HG03045 (cell line): ENCODE measurements around the gene NCBP1.
A peak's percentile ranks its signal among the peaks of the same experiment; 100 is the strongest.

Experiments
- ATAC-seq: cut with Tn5 transposase; IDR thresholded peaks from one replicate; pipeline ENCODE4 v1.9.1; 2021; ENCODE audit warnings: mild to moderate bottlenecking, moderate library complexity; ENCODE audit not compliant: unreplicated experiment

The NCBP1 gene

DNA sequence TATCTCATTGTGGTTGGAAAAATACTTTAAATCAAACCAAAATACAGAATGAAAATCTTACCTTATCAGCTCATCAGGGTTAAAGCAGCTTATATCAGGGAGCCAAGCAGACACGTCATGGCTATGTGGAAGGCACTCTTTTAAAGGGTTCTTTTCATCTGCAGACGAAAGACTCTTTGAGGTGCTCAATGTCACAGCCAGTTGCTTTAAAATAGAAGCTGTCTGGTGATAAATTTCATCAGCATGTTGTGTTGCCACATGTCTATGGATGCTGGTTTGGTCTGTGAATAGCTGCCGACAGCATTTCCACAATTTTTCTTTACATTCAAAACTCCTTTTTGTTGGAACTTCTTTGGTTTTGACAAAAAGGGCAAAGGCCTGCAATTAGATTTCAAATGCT lies 8.0 kb upstream of the NCBP1 start:
- ATAC-seq = no peak

DNA sequence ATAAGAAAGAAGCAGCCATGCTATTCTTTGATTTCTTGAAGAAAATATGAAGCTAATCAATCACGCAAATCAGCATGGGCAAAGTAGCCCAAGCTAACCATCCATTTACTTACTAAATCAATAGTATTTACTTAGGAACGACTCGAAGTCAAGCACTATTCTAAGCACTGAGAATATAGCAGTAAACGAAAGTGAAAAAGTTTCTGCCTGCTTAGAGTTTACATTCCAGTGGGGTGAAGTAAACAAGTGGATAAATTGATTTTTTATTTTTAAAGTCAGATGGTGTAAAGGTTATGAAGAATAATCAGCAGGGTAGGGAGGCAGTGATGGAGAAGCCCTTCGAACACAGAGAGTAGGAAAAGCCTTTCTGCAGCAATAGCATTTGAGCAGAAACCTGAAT lies 6.0 kb upstream of the NCBP1 start:
- ATAC-seq = no peak

DNA sequence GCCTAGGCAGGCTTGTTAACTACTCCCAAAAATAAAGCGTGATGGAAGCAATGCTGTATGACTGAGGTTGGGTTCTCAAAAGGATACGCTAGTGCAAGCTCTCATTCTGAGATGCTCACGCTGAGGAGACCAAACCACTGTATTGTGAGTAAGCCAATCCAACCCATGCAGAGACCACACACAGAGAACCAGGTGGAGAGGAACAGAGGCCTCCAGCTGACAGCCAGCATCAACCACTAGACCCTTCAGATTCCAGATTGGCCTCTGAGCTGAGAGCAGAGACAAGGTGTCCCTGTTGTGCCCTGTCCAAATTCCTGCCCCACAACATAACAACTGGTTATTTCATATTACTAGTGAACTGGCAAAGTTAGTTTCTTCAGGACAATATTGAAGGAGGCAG lies 5.0 kb upstream of the NCBP1 start:
- no peak for ATAC-seq

DNA sequence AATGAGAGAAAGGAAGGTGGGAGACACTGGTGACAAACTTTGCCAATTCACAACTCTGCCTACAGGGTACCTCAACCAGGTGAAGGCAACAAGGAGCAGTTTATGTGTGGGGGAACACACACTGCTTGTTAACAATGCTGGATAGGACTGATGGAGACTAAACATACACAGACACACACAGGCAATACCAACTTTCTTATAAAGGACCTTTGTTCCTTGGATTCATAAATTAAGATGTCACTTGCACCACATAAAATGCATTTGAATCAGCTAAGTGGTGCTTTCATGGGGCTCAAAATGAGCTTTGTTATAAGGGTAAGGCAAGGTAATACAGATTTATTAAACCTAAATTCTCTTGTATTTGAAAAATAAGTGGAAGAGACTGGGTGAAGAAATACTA lies 4.5 kb upstream of the NCBP1 start:
- no peak for ATAC-seq

DNA sequence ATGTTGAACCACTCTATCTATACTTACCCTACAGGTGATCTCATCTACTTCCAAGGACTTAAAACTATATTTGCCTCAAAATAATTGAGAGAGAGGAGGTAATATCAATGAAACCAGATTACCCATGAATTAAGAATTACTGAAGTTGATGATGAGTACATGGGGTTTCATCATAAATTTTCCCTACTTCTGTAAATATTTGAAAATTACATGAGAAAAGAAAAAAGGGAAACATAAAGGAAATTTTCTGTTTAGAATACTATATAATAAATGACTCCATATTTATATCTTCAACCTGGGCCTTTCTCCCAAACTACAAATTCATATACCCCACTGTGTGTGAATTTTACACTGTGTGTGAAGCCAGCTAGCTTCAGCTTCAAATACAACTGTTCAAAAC lies 3.0 kb upstream of the NCBP1 start:
- ATAC-seq = no peak

DNA sequence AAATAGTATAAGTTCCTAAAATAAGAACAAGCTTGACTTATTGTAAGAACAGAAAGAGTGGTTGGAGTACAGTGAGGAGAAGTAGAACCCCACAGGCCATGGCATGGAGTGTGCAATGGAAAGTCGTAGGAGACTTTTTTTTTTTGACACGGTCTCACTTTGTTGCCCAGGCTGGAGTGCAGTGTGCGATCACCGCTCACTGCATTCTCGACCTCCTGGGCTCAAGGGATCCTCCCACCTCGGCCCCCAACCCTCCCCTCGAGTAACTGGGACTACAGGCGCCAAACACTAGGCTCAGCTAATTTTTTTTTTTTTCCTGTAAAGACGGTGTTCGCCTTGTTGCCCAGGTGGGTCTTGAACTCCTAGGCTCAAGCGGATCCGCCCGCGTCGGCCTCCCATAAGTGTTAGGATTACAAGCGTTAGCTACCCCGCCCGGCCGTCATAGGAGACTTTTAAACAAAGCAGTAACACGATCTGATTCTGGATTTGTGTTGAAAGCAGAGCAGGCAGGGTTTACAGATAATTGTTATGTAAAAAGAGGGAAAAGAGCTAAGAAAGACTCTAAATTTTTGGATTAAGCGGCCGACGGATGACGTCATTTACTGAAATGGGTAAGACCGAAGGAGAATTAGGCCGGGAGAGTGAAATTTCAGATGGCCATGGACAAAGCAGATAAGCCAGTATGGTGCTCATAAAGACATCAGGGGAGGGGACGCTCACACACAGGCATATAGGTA lies 1.2 kb upstream of the NCBP1 start:
- ATAC-seq = peak; percentile 9

DNA sequence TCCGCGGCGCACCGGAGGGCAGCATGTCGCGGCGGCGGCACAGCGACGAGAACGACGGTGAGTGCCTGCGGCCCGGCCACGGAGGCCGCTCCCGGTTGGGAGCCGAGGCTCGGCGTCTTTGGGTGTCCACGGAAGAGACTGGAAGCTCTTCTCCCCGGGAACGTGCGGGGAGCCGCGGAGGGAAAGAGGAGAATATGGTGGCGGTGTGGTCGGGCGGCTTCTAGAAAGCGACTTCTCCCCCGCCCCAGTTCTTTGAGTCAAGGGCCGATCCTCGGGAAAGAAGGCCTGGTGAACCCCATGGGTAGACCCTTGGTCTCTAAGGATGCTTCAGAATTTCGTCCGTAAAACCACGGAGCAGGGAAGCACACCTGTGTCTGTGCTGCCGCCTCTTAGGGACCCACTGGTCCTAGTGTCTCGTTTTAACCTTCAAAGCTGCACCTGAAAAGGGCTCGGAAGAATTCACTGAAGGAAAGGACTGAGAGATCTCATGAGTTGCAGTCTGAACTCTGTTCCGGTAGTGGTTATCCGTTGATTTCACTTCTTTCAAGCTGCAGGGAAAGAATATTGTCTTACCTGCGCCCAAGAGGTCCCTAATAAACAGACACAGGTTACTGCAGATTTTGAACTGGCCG lies 354 bp downstream of the NCBP1 start:
- no peak for ATAC-seq

DNA sequence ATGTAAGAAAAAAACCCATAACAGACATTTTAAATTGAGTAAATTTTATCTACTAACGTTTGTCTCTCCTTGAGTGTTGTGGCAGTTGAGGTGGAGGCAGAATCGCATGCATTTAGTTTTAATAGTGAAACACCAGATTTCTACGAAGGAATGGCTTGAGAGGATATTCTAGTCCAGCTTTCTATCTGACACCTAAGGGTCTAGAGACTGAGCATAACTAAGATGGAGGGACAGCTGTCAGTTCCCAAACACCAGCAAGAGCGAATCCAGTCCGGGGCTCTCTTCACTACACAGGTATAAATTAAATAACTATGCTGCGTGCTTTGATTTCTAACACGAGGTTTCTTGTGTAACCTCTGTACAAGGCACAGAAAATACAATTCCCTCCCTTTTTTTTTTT lies 1.4 kb downstream of the NCBP1 start:
- no peak for ATAC-seq

DNA sequence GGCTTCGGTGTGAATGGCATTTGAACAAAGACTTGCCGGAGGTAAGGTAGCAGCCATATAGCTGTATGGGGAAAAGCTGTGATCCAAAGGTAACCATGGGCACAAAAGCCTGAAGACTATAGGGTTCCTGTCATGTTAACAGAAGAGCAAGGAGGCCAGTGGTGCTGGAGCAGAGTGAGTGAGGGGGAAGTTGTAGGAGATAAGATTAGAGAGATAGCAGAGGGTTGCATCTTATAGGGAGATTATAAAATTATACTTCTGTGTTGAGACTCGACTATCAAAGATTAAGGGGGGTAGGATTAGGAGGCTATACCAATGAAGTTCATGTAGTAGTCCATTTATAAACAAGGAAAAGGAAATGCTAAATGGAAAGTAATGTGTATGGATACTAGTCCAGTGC lies 3.3 kb downstream of the NCBP1 start:
- no peak for ATAC-seq

DNA sequence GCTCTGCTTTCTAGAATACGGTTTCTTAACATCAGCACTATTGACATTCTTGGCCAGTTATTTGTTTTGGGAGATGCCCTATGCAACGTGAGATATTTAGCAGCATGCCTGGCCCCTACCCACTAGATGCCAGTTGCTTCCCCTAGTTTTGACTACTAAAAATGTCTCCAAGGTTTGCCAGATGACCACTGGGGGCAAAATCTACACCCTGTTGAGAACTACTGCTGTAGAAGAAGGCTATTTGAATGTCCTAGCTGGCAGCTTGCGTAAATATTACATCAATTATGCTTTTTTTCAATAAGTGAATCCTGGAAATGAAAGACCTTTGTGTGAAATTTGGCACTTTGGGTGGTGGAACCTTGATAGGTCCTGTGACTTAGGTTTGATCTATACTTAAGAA lies 5.0 kb downstream of the NCBP1 start:
- no peak for ATAC-seq

DNA sequence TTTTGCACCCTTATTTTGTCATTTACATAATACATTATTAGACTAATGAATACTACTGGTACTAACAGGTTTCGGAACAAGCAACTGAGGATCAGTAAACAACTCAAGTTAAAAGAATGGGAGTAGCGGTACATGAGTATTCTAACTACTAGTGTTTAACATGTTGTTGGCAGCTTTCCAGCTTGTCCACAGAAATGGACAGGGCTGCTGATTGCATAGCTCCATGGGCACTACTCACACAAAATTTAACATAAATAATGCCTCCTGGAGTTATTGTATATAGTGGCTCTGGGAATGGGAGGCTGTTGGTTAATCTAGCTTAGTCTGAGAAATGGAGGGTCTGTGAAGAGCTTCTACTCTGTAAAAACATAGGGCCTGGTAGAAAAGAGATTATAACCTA lies 6.7 kb downstream of the NCBP1 start:
- no peak for ATAC-seq

DNA sequence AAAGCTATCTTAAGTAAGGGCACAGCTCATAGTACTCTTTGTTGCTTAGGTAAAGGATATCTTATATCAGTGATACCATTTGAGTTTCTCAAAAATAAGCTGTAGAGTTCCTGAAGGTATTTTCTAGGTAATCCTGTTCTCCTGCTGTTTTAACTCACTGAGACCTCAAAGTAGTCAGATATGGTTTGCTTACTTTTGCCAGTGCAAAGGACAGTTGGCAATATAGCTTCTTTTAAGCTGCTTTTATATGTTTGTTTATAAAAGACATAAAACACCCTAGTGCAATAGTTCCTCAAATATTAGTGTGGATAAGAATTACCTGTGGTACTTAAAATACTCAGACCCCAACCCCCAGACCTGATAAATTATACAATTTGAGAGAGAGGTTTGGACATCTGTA lies 12.1 kb downstream of the NCBP1 start:
- ATAC-seq = no peak

DNA sequence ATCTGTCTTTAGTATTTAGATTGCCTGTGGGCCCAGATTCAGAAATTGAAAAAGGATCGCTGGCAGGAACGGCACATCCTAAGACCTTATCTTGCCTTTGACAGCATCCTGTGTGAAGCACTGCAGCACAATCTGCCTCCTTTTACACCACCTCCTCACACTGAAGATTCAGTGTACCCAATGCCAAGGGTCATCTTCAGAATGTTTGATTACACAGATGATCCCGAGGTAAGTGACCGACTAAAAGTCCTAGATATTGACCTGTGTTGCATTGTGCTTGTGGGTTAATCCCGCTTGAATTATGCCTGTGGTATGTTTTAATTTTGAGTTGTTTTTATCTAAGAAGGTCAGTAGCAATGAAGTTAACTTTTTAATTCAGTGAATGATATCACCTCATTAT lies 14.4 kb downstream of the NCBP1 start:
- no peak for ATAC-seq

DNA sequence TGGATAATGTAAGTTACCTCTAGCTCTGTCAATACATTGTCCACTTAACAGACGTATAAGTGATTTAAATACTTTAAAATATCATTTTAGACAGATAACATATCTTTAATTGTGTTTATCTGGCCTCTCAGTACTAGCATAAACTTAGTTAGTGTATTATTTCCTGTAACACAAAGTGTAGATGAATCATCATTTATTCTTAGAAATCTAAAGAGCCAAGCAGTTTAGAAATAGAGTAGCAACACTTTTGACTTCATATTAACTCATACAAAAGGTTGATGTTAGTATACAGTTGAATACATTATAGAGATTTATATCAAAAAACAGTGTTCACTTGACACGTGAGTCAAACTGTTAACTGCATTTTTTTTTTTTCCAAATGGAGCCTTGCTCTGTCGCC lies 18.0 kb downstream of the NCBP1 start:
- ATAC-seq = no peak

DNA sequence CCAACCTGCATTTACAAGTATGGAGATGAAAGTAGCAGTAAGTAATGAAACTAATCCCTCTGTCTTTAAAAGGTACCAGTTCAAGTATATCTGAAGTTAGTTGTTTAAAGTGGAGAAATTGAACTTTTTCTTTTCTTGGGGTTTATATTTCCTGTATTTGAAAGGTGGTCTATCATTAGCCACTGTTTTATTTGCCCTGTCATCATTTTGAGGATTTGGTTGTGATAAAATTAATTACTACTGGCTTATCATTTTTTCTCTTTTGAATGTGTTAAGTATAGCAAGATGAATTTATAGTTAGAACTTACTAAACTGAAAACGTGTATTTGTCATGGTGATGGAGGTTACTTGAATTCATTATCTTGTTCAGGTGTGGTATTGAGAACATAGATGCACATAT lies 25.1 kb downstream of the NCBP1 start:
- no peak for ATAC-seq

DNA sequence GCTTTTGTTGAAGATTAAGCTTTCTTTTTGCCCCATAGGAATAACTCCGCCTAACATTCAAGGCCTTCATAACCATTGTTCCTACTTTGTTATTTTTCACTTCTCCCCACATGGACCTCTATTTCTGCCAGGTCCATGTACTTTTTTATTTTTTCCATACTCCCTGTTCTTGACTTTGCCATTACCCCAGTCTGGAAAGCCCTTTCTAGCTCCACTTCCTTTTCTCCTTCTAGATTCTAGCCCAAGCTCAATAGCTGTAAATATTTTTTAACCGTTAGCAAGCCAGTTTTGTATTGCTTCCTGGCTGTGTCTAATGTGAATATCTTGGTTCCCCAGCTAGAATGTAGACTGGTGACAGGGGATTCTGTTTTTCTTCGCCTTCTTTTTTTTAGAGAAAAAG lies 26.1 kb downstream of the NCBP1 start:
- no peak for ATAC-seq

DNA sequence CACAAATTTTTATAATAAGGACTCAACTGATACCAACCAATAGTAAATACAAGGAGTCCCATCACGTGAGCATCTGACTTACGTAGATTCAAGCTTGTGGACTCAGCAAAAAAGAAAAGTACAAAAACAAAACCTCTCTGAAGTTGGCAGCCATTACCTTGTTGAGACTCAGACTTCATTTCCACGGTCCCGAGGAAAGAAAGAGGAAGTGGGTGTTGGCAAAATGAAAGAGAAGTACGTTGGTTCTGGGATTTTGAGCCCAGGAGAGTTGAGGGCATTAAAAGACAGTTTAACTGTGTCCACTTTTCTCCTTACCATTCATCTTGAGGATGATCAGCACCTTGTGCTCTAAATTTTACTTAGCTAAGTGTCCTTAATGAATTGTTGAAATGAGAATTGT lies 26.7 kb downstream of the NCBP1 start:
- ATAC-seq = no peak

DNA sequence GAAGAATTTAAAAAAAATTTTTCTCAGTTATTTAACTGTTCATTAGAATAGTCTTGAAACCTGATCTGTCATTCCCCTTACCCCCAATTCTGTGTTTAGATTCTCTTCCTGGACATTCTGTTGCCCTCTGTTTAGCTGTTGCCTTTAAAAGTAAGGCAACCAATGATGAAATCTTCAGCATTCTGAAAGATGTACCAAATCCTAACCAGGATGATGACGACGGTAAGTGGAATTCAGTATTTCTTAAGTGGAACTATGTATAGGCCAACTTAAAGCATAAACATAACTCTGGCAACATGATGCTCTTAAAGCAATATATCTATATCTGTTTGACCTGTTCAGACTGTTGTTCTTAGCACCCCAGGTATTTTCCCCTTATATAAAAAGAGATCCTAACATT lies 27.2 kb downstream of the NCBP1 start:
- no peak for ATAC-seq

DNA sequence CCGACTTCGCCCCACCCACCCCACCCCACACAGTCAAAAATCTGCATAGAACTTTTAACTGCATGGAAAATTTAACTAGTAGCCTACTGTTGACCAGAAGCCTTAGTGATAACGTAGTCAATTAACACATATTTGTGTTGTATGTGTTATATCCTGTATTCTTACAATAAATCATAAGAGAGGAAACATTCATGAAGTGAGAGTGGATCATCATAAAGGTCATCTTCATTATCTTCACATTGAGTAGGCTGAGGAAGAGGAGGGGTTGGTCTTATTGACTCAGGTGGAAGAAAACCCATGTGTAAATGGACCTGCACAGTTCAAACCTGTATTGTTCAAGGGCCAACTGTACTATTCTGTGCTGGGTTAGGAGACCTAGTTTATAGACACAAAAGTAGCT lies 32.1 kb downstream of the NCBP1 start:
- ATAC-seq = no peak

DNA sequence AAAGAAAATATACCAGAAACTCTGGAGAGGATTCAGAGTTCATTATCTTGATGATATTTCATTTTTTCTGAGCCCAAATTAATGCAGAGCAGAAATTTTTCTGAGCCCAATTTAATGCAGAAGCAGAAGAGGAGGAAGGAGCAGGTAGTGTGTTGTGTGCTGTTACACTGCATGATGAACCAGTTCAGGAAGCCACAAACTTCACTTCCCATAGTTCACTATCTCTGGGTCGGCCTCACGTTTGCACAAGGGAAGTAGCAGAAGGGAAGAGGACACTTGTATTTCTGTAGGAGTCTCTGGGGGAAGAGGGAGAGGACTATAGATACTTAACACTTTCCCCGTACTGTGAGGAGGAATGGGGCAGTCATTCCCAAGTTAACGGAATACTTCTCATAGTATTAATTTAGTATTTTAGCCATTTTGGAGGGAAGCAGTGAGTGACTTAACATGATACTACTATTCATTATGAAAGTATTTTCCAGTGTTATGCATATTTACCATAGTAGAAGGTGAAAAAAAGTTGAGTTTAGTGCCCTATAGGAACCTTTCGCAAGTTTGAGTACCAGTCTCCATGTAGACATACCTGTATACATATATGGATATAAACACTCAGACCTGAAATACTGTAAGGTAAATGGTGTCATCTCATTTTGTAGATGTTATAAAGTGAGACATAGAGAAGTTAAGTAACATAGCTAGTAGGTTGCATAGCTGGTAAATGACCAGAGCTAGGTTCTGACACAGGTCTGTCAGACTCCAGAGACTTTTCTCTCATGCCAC lies 33.5 kb downstream of the NCBP1 start:
- no peak for ATAC-seq

DNA sequence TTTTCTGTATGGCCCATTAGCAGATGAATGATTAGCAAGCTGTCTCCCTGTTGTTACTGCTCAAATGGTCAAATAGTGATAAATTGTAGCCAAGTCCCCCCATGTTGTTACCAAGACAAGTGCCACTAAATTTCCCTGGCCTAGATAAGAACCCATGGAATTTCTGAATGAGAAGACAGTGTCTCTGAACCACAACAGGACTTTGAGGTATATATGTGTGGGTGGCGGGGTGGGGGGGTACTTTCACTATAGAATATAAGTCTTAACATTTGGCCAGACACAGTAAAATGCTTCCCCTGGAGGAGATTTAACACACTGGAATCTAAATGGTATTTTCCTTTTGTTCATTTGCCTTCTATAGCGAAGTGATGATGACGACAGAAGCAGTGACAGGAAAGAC lies 34.9 kb downstream of the NCBP1 start:
- no peak for ATAC-seq

DNA sequence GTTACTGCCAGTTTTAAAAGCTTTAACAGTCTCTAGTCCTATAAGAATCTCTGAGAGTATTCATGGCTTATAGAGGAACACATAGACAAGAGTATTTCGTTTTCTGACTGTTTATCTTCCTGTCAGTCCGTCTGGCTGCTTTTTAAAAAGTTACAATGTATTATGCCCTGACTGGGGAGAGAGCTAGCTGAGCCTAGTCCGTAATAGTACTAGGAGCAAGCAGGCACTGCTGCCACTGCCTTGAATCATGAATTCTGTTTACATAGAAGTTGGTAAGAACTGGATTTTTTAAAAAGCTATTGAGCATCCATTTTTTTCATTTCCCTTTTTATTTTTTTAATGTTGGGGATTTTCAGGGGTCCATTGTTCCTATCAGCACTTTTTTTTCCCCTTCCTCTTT lies 37.0 kb downstream of the NCBP1 start:
- no peak for ATAC-seq
